Mesendoderm (in vitro differentiated cells): ENCODE measurements around the gene COL18A1.

Source experiments
- DNase-seq: peaks from one replicate; pipeline ENCODE4 v3.0.0; 2013
- H2AK5ac ChIP-seq: 2 replicates; pipeline ENCODE4 v1.6.1; 2013; ENCODE audit warnings: low read length, inconsistent platforms
- H2BK120ac ChIP-seq: 2 replicates; pipeline ENCODE4 v1.6.1; 2013; ENCODE audit warnings: low read depth, mild to moderate bottlenecking, low read length, moderate library complexity, mixed read lengths
- H2BK15ac ChIP-seq: replicated peaks from 2 replicates; pipeline ENCODE4 v1.6.1; 2013; ENCODE audit warnings: low read depth, mild to moderate bottlenecking, moderate library complexity
- H2BK5ac ChIP-seq: 2 replicates; pipeline ENCODE4 v1.6.1; 2013; ENCODE audit warnings: low read length, inconsistent platforms
- H3K18ac ChIP-seq: 2 replicates; pipeline ENCODE4 v1.6.1; 2013; ENCODE audit warnings: mild to moderate bottlenecking, low read length, mixed read lengths
- H3K23ac ChIP-seq: one replicate; pipeline ENCODE4 v1.6.1; 2013; ENCODE audit warnings: low read length
- H3K27ac ChIP-seq: 2 replicates; pipeline ENCODE4 v1.5.1; 2013; ENCODE audit warnings: low read depth, mild to moderate bottlenecking, inconsistent platforms, low read length, moderate library complexity
- H3K27me3 ChIP-seq: 2 replicates; pipeline ENCODE4 v1.6.1; 2013; ENCODE audit warnings: low read length, control low read depth, mild to moderate bottlenecking, inconsistent platforms; ENCODE audit not compliant: insufficient read depth, poor library complexity
- H3K36me3 ChIP-seq: 2 replicates; pipeline ENCODE4 v1.6.1; 2013; ENCODE audit warnings: low read length, inconsistent platforms; ENCODE audit not compliant: control insufficient read depth, insufficient read depth
- H3K4ac ChIP-seq: one replicate; pipeline ENCODE4 v1.6.1; 2013; ENCODE audit warnings: low read depth, mild to moderate bottlenecking, low read length, moderate library complexity
- H3K4me1 ChIP-seq: 2 replicates; pipeline ENCODE4 v1.6.1; 2013; ENCODE audit warnings: low read depth, low read length, inconsistent platforms; ENCODE audit not compliant: control insufficient read depth
- H3K4me2 ChIP-seq: 2 replicates; pipeline ENCODE4 v1.6.1; 2013; ENCODE audit warnings: low read length
- H3K4me3 ChIP-seq: 2 replicates; pipeline ENCODE4 v1.5.1; 2013; ENCODE audit warnings: mild to moderate bottlenecking, low read length
- H3K56ac ChIP-seq: one replicate; pipeline ENCODE4 v1.6.1; 2013; ENCODE audit warnings: low read length
- H3K79me1 ChIP-seq: 2 replicates; pipeline ENCODE4 v1.6.1; 2013; ENCODE audit warnings: low read length, inconsistent platforms
- H3K79me2 ChIP-seq: 2 replicates; pipeline ENCODE4 v1.6.1; 2013; ENCODE audit warnings: mild to moderate bottlenecking, low read length; ENCODE audit not compliant: control insufficient read depth, insufficient read depth
- H3K9ac ChIP-seq: 2 replicates; pipeline ENCODE4 v1.6.1; 2013; ENCODE audit warnings: low read length, inconsistent platforms
- H4K5ac ChIP-seq: one replicate; pipeline ENCODE4 v1.6.1; 2013; ENCODE audit warnings: low read length
- H4K8ac ChIP-seq: one replicate; pipeline ENCODE4 v1.6.1; 2013; ENCODE audit warnings: low read depth, mild to moderate bottlenecking, control low read depth, low read length, moderate library complexity
- WGBS: extraction: QIAGEN DNeasy Blood & Tissue Kit; methylation state at CpG from one replicate; pipeline ENCODE4 v1.1.7; 2013; ENCODE audit warnings: low lambda C conversion rate, missing lambda C conversion rate; ENCODE audit not compliant: insufficient coverage; ENCODE audit errors: extremely low coverage; 5-methylcytosine and 5-hydroxymethylcytosine counted together

Gene COL18A1

DNA sequence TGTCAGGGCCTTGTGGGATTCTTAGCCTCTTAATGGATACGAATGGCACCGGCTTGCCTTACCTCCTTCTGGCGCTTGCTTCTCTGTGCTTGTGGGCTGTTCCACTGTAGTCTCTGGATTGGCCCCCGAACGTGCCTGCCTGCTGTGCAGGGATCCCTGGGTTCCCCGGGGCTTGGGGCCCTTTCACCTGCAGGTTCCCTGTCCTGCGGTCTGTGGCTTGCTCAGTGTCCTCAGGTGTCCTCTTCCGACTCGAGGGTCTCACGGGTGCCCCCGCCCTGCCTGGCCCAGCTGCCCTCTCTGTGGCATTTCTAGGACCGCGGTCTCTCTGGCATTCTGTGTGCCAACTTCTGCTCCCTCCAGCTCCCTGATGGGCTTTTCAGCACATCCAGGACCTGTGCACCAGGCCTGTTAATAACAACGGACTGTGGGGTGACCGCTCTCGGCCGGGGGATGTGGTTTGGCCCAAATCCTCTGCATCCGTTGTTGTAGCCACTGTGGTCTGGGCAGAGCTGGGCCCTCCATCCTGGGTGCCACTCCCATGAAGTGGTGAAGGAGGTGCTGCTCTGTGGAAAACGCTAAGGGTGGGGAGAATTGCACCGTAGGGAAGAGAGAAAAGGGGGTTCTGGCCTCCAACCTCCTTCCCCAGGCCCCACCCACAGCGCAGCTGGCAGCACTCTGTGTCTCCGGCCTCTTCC lies 12.4 kb downstream of the COL18A1 start:
- no peaks in the 10 kb centered on the region for H3K27me3 ChIP-seq
- peaks cover 15% of the 10 kb centered on the region for H3K79me1 ChIP-seq
- H4K5ac ChIP-seq: no peak overlapping the region
- no peak overlapping the region for H3K27ac ChIP-seq
- H3K4me3 ChIP-seq: no peak overlapping the region
- no peak overlapping the region for H2BK120ac ChIP-seq
- no peaks in the 10 kb centered on the region for H3K4me1 ChIP-seq
- no peak overlapping the region for H2BK15ac ChIP-seq
- WGBS: no CpG with 5 or more reads among the region's 22 CpGs
- peak overlapping the region; percentile 25 for H3K56ac ChIP-seq
- H3K18ac ChIP-seq: no peak overlapping the region
- H3K36me3 ChIP-seq: peaks cover 3% of the 10 kb centered on the region
- H3K9ac ChIP-seq: no peak overlapping the region
- DNase-seq: no peak
- H3K4me2 ChIP-seq: no peak overlapping the region
- H3K79me2 ChIP-seq: peaks cover 99% of the 10 kb centered on the region
- H2AK5ac ChIP-seq: no peak overlapping the region
- H3K23ac ChIP-seq: no peak overlapping the region
- no peak overlapping the region for H2BK5ac ChIP-seq
- H4K8ac ChIP-seq: no peak overlapping the region
- no peak overlapping the region for H3K4ac ChIP-seq

DNA sequence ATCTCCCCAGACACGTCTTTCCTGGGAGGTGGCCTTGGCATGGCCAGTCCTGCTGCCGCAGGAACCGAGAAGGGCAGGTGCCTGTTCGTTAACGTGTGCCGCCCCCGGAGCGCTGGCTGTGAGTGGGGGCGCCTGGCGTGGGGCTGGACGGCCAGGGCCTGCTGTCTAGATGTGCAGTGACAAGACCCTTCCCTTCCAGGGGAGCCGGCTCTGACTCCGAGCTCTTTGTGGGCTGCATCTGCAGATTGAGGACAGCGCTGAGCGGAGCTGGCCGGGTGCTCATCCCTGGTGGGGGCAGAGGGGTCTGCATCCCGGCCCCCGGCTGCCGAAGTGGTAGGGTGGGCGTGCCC lies 13.0 kb downstream of the COL18A1 start:
- Histone ChIP-seq H4K5ac (no peak overlapping the region), H3K9ac (no peak overlapping the region), H4K8ac (no peak overlapping the region), H3K4me2 (no peak overlapping the region), H3K79me1 (peaks cover 13% of the 10 kb centered on the region), H3K27ac (no peak overlapping the region), H2BK5ac (no peak overlapping the region), H3K79me2 (peaks cover 96% of the 10 kb centered on the region), H3K4me1 (no peaks in the 10 kb centered on the region), H3K18ac (no peak overlapping the region), H3K36me3 (peaks cover 3% of the 10 kb centered on the region), H3K23ac (no peak overlapping the region), H2AK5ac (no peak overlapping the region), H3K56ac (no peak overlapping the region), H3K4ac (no peak overlapping the region), H3K4me3 (no peak overlapping the region), H3K27me3 (no peaks in the 10 kb centered on the region), H2BK15ac (no peak overlapping the region), H2BK120ac (no peak overlapping the region)
- DNase-seq: no peak
- no CpG with 5 or more reads among the region's 20 CpGs for whole genome bisulfite sequencing

DNA sequence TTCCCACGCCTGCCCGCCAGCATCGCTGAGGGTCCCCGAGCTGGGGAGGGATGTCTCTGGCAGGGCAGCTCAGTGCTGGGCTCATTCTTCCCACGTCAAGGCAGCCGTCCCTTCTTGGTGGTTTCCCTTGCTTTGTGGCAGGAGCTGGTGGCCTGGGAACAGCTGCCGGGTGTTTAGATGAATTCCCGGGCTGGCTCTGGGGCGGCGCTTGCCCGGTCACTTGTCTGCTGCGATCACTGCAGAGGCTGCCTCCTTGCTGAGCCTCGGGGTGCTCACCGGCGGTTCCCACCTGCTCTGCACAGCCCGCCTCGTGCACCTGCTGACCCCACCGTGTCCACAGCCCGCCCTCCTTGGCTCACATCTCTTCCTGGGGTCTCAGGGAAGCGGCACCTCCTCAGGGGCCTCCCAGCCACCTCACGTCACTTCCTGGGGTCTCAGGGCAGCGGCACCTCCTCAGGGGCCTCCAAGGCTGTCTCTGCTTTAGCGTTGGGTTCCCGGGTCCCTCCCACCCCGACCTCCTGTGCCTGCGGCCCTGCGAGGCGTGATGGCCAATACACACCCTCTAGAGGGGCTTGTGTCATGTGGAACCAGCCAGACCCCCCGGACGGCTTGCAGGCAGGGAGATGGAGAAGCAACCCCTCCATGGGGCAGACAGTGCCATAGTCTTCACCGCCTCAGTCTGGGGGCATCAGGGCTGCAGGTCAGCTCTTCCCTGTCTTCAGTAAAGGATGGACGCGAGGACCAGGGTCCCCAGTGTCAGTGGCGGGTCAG lies 13.5 kb downstream of the COL18A1 start:
- H3K9ac ChIP-seq: no peak overlapping the region
- WGBS: no CpG with 5 or more reads among the region's 34 CpGs
- no peak overlapping the region for H2AK5ac ChIP-seq
- H3K23ac ChIP-seq: no peak overlapping the region
- H3K4me1 ChIP-seq: no peaks in the 10 kb centered on the region
- H3K36me3 ChIP-seq: peaks cover 3% of the 10 kb centered on the region
- no peak overlapping the region for H3K27ac ChIP-seq
- H3K4me3 ChIP-seq: no peak overlapping the region
- peaks cover 95% of the 10 kb centered on the region for H3K79me2 ChIP-seq
- no peak overlapping the region for H2BK120ac ChIP-seq
- peaks cover 15% of the 10 kb centered on the region for H3K79me1 ChIP-seq
- no peaks in the 10 kb centered on the region for H3K27me3 ChIP-seq
- peak overlapping the region; percentile 15 for H3K56ac ChIP-seq
- no peak overlapping the region for H2BK15ac ChIP-seq
- DNase-seq: no peak
- H3K4ac ChIP-seq: no peak overlapping the region
- H4K8ac ChIP-seq: no peak overlapping the region
- no peak overlapping the region for H3K4me2 ChIP-seq
- no peak overlapping the region for H4K5ac ChIP-seq
- no peak overlapping the region for H2BK5ac ChIP-seq
- no peak overlapping the region for H3K18ac ChIP-seq

DNA sequence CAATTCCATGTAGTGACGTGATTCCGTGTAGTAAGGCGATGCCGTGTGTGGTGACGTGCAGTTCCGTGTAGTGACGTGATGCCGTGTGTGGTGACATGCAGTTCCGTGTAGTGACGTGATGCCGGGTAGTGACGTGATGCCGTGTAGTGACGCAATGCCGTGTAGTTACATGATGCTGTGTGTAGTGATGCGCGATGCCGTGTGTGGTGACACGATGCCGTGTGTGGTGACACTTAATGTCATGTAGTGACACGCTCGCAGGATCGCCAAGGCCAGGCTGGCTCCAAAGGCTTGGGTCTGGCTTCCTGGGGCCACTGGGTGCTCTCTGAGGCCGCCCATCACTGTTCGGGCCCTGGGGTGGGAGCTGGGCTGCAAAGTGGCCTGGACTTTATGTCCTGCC lies 14.2 kb downstream of the COL18A1 start:
- Histone ChIP-seq H3K79me1 (peaks cover 17% of the 10 kb centered on the region), H3K9ac (no peak overlapping the region), H3K4me3 (no peak overlapping the region), H3K4me2 (no peak overlapping the region), H3K79me2 (peaks cover 95% of the 10 kb centered on the region), H3K18ac (no peak overlapping the region), H4K5ac (no peak overlapping the region), H3K27me3 (no peaks in the 10 kb centered on the region), H2AK5ac (no peak overlapping the region), H3K27ac (no peak overlapping the region), H3K4me1 (no peaks in the 10 kb centered on the region), H3K56ac (no peak overlapping the region), H4K8ac (no peak overlapping the region), H2BK15ac (no peak overlapping the region), H2BK120ac (no peak overlapping the region), H3K36me3 (peaks cover 3% of the 10 kb centered on the region), H3K4ac (no peak overlapping the region), H3K23ac (no peak overlapping the region), H2BK5ac (no peak overlapping the region)
- DNase-seq: no peak
- WGBS: no CpG with 5 or more reads among the region's 25 CpGs

DNA sequence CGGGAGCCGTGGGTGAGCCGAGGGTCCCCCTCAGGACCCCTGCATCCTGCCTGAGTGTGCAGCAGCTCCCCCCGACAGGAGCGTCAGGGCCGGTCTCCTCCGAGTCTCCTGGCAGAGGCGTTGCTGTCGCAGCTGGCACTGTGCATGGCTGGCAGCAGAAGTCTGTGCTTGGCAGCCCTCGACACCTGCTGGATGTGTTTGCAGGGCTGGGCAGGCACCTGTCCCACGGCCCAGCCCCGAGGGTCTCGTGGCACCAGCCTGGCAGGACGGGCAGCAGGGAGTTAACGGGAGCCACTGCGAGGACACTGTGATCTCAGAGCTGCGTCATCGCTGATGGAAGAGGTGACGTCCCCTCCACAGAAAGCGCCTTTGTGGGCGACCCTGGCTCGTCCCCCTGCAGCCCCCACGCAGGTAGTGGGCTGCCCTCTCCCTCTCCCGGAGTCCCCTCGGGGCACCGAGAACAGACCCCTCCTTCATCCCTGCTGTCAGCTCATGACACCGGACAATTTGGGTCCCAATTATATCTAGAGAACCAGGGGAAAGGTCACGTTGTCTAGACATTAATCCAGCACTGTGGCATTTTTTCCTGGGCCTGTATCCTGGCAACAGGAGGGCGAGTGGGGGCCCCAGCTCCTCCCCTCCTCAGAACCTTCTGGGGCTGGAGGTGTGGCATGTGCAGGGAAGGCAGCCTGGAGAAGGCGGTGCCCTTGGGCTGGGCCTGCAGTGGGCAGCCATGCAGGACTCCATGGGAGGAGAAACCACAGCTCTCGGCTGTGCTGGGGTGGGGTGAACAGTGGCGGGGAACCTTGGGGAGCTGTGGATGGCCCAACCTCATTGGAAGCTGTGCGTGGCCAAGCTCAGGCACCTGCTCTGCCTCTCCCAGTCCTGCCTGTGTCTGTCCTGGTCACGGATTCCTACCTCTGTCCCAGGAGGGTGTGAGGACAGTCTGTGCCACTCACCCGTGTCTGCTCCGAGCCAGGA lies 15.4 kb downstream of the COL18A1 start:
- H2BK120ac ChIP-seq: no peak overlapping the region
- DNase-seq: no peak
- H3K79me1 ChIP-seq: peaks cover 18% of the 10 kb centered on the region
- no peak overlapping the region for H4K8ac ChIP-seq
- no peak overlapping the region for H3K56ac ChIP-seq
- no peak overlapping the region for H3K4me2 ChIP-seq
- H3K4ac ChIP-seq: no peak overlapping the region
- H3K27ac ChIP-seq: no peak overlapping the region
- H4K5ac ChIP-seq: no peak overlapping the region
- peaks cover 95% of the 10 kb centered on the region for H3K79me2 ChIP-seq
- no peak overlapping the region for H3K9ac ChIP-seq
- no peaks in the 10 kb centered on the region for H3K4me1 ChIP-seq
- no peak overlapping the region for H2AK5ac ChIP-seq
- H3K18ac ChIP-seq: no peak overlapping the region
- peaks cover 3% of the 10 kb centered on the region for H3K36me3 ChIP-seq
- no peak overlapping the region for H2BK5ac ChIP-seq
- H3K27me3 ChIP-seq: no peaks in the 10 kb centered on the region
- WGBS: no CpG with 5 or more reads among the region's 36 CpGs
- H3K4me3 ChIP-seq: no peak overlapping the region
- H3K23ac ChIP-seq: no peak overlapping the region
- H2BK15ac ChIP-seq: no peak overlapping the region
